Mesothelial cell of epicardium (in vitro differentiated cells): ENCODE measurements around the gene CMSS1. TPM values are rescaled to one million over a fixed set of nuclear protein-coding genes. Genes with fewer than 3 reads are reported as not detected.

ENCODE experiments used
- DNase-seq, 2 experiments: peaks; one replicate each; pipeline ENCODE4 v3.0.0; 2021; ENCODE audit warnings: low spot score in 2 of 2; ENCODE audit not compliant: unreplicated experiment in 2 of 2
- H3K27ac Mint-ChIP-seq: 2 replicates; pipeline ENCODE4 v1.8.0; 2021; ENCODE audit warnings: mixed read lengths
- H3K27me3 Mint-ChIP-seq: 2 replicates; pipeline ENCODE4 v1.8.0; 2021; ENCODE audit warnings: low read depth, mixed read lengths
- H3K36me3 Mint-ChIP-seq: 2 replicates; pipeline ENCODE4 v1.8.0; 2021; ENCODE audit warnings: mixed read lengths
- H3K4me1 Mint-ChIP-seq: 2 replicates; pipeline ENCODE4 v1.8.0; 2021; ENCODE audit warnings: mixed read lengths
- H3K4me3 Mint-ChIP-seq: 2 replicates; pipeline ENCODE4 v1.8.0; 2021; ENCODE audit warnings: mild to moderate bottlenecking, moderate library complexity, mixed read lengths
- H3K9me3 Mint-ChIP-seq: 2 replicates; pipeline ENCODE4 v1.8.0; 2021; ENCODE audit warnings: mixed read lengths
- total RNA-seq: library from RNA; stranded (reverse); gene quantifications from 3 replicates; pipeline ENCODE4 v1.2.1, GENCODE V29; 2021
- TF ChIP-seq, protein P1 (sequence below): fragments of 200-600 bp; sonication (generic); IDR thresholded peaks from one replicate; pipeline ENCODE4 v1.5.0; 2021; ENCODE audit warnings: antibody characterized with exemption; ENCODE audit not compliant: unreplicated experiment

Gene CMSS1
- total RNA-seq, 1 donor from 2014 or later: 30.0 TPM

DNA sequence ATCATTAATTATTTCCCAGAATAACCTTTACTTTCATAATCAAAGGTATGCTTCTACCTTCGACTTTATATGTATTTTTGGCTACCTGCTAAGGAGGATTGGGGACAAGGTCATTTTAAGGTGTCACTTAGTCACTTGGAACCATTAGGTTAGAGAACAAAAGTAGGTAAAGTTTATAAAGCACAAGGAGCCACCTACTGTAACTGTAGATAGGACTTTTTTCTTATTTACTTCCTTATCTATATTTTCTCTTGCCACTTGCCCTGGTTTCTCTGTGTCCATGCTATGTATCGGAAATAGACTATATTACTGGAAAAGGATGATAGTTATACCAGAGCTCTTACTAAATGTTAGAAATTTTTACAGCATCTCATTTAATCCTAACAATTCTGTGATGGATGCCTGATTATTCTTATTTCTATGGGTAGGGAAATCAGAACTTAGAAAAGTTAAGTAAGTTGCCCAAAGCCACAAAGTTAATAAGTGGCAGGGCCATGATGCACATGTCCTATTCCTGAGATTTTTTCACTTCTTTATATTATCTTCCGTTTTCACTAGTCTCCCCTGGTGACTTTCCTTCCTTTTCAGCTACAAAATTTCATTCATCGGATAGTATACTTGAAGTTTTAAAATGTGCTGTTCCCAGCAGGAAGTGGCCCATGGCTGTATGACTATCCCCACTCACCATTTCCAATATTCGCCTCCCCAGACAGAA is 132.5 kb downstream of the CMSS1 start:
- Mint-ChIP-seq H3K27ac (peak overlapping the region; percentile 18), H3K36me3 (no peaks in the 10 kb centered on the region), H3K4me3 (no peak overlapping the region), H3K9me3 (no peaks in the 10 kb centered on the region), H3K27me3 (no peaks in the 10 kb centered on the region), H3K4me1 (peaks cover 36% of the 10 kb centered on the region)
- TF ChIP-seq, protein P1, sequence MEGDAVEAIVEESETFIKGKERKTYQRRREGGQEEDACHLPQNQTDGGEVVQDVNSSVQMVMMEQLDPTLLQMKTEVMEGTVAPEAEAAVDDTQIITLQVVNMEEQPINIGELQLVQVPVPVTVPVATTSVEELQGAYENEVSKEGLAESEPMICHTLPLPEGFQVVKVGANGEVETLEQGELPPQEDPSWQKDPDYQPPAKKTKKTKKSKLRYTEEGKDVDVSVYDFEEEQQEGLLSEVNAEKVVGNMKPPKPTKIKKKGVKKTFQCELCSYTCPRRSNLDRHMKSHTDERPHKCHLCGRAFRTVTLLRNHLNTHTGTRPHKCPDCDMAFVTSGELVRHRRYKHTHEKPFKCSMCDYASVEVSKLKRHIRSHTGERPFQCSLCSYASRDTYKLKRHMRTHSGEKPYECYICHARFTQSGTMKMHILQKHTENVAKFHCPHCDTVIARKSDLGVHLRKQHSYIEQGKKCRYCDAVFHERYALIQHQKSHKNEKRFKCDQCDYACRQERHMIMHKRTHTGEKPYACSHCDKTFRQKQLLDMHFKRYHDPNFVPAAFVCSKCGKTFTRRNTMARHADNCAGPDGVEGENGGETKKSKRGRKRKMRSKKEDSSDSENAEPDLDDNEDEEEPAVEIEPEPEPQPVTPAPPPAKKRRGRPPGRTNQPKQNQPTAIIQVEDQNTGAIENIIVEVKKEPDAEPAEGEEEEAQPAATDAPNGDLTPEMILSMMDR: no peak
- DNase-seq: no peak

DNA sequence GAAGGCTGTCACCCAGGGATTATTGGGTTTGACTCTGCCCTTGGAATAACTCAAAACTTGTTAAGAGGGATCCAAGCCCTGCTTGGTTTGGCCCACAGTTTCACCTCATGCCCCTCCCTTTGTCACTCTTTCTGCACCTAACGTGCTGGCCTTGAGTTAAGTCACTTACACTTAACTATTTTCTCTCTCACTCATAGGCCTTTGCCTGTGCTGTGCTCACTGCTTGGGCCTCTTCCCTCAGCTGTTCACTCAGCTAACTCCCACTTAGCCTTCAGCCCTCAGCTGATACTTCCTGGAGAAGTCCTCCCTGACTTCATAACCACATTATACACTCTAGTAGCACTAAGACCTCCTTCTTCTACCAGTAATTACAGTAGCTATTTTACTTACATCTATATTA is 133.3 kb downstream of the CMSS1 start:
- Mint-ChIP-seq H3K9me3 (no peaks in the 10 kb centered on the region), H3K36me3 (no peaks in the 10 kb centered on the region), H3K27ac (no peak overlapping the region), H3K4me3 (no peak overlapping the region), H3K27me3 (no peaks in the 10 kb centered on the region), H3K4me1 (peaks cover 28% of the 10 kb centered on the region)
- no peak for DNase-seq
- TF ChIP-seq, protein P1: no peak

DNA sequence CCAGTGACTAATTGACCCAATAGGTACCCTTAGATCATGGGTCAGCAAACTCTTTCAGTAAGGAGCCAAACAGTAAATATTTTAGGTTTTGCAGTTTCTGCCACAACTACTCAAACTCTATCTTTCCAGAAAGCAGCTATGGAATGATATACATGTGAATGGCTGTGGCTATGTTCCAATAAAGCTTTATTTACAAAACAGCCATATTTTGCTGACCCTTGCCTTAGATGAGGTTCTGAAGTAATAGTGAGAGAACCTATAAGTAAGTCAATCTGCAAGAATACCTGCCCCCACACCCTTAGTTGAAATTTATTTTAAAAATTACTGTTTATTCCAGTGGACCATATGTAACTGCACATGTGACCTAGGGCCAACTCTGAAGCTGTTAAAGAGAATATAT is 134.0 kb downstream of the CMSS1 start:
- Mint-ChIP-seq H3K36me3 (no peaks in the 10 kb centered on the region), H3K9me3 (no peaks in the 10 kb centered on the region), H3K4me1 (peaks cover 21% of the 10 kb centered on the region), H3K27ac (no peak overlapping the region), H3K4me3 (no peak overlapping the region), H3K27me3 (no peaks in the 10 kb centered on the region)
- TF ChIP-seq, protein P1: no peak
- no peak for DNase-seq

DNA sequence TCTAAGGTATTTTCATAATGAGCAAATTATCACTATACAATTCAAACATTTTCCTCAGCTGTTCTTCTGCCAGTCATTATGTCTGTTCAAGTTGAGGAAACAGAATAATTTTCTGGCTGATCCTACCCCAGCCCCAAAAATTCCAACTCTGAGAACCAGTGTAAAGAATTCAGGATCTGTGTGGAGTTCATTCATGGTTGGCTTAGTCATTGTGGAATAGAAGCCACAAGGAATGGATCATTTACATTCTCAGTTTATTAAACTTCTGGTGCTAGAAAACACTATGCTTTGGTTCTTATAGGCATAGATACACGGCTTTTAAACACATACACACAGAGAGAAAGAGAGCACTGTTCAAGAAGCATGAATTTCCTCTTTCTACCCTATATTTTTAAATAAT is 134.6 kb downstream of the CMSS1 start:
- TF ChIP-seq, protein P1: no peak
- H3K27me3 Mint-ChIP-seq: no peaks in the 10 kb centered on the region
- no peak overlapping the region for H3K27ac Mint-ChIP-seq
- no peaks in the 10 kb centered on the region for H3K9me3 Mint-ChIP-seq
- DNase-seq: no peak
- peaks cover 23% of the 10 kb centered on the region for H3K4me1 Mint-ChIP-seq
- H3K4me3 Mint-ChIP-seq: no peak overlapping the region
- H3K36me3 Mint-ChIP-seq: no peaks in the 10 kb centered on the region

DNA sequence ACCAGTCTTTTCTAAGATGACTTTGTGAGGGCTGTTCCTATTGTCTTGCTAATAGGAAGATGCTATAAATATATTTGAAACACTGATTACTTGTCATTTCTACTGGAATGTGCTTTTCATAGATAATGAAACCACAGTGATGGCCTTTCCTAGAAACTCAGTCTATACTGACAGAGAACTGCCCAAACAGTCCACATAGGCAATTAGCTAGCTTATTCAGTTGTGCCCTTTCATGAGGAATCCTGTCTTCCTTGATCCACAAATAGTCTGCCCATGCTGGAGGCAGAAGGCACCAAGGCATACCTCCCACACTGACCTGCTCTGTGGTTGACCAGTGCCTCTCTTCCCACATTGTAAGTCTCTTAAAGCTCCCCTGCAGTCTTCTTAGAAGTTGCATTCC is 135.9 kb downstream of the CMSS1 start:
- DNase-seq: no peak
- Mint-ChIP-seq H3K4me3 (no peak overlapping the region), H3K4me1 (peaks cover 19% of the 10 kb centered on the region), H3K27ac (no peak overlapping the region), H3K36me3 (no peaks in the 10 kb centered on the region), H3K9me3 (no peaks in the 10 kb centered on the region), H3K27me3 (no peaks in the 10 kb centered on the region)
- TF ChIP-seq, protein P1: no peak
